ENCODE results near the gene SEC14L5.
"Not testable (repeated sequence)": the region's sequence is repeated elsewhere in the genome, so short reads cannot be mapped to it uniquely, and the experiment has no call there.

The SEC14L5 gene

DNA sequence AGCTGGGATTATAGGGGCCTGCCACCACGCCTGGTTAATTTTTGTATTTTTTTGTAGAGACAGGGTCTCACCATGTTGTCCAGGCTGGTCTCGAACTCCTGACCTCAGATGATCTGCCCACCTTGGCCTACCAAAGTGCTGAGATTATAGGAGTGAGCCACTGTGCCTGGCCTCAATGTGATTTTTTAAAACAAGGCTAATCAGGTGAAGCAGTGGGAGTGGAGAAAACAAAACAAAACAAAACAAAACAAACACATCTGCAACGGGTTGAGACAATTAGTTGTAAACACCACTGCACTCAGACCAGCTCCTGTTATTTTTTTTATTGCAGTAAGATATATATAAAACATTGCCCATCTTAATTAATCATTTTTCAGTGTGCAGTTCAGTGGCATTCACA, 6.5 kb upstream of the SEC14L5 start:
- not testable (repeated sequence) for DNase-seq (ENCODE audit: low spot score)

DNA sequence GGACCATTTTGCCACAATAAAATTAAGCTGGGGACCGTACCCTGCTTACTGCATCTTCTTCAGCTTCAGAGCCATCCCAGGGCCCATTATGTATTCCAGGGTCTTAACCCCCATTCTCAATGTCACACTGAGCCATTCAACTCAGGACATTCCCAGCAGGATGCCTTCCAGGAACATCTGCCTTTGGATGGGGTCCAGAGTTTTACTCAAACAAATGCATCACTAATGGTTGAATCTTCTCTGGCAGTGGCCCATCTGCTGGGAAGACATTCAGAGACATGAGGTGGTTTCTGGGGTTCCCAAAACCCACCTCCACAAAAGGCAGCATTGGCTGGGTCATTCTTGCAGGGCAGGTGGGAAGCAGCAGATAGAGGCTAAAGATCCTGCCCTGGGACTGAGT, 3.4 kb upstream of the SEC14L5 start:
- no peak for DNase-seq (ENCODE audit: low spot score)

DNA sequence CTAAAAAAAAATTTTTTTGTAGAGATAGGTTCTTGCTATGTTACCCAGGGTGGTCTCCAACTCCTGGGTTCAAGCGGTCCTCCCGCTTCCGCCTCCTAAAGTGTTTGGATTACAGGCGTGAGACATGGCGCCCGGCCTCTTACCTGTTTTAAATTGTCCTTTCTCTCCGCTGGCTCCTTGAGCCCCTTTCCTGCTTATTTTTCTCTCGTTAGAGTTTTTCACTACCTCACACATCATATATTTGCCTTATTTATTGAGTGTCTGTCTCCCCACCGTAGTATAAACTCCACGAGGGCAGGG, 760 bp upstream of the SEC14L5 start:
- DNase-seq (ENCODE audit: low spot score): no peak

DNA sequence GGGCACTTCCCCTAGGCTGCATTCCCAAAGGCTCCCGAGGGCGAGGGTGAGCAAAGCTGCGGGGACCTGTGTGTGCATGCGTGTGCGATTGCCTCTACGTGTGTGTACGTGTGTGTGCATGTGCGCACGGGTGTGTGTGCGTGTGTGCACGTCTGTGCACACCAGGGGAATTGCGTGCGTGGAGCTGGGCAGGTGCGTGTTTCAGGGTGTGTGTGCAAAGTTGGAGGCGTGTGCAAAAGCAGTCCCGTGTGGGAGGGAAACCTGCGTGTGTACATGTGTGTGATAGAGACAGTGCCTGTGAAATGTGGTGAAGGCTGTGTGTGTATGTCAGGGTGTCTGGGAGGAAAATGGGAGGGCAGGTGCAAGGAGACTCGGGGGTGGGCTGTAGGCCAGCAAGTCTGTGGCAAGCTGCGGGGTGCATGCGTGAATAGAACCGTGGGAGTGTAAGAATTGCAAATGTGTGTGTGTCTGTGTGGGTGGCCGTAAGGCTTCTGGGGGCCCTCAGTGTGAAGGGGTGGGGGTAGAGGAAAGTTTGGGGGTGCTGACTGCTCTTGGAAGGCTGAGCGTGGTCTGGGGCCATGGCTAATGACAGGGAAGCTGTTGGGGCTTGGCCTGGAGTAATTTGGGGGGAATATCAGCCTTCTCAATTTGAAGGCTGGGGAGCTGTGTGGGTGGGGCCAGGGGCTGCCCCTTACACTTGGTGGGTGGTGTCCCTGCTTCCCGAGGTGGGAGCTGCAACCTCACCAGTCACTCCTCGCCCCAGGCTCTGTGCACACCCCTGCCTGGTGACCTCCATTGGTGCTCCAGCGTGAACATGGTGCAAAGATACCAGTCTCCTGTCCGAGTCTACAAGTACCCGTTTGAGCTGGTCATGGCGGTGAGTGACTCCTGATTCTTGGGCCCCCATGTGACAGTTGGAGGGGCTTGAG, 644 bp downstream of the SEC14L5 start:
- DNase-seq (ENCODE audit: low spot score): no peak

DNA sequence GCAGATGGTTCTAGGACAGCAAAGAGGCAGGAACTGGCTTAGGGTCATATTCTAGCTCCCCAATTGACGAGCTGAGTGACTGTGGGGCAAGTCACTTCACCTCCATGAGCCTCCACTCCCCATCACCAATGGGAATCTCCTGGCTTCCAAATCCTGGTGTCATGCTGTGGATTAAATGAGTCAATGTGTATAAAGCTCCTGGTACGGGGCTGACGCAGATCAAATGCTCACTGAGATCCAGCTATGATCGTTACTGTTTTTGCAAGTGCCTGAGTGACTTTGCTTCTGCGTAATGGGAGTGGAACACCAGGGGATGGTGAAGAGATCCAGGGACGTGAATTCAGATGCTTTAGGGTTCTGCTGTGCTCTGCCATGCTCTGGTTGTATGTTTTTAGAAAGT, 2.4 kb downstream of the SEC14L5 start:
- DNase-seq (ENCODE audit: low spot score): no peak

DNA sequence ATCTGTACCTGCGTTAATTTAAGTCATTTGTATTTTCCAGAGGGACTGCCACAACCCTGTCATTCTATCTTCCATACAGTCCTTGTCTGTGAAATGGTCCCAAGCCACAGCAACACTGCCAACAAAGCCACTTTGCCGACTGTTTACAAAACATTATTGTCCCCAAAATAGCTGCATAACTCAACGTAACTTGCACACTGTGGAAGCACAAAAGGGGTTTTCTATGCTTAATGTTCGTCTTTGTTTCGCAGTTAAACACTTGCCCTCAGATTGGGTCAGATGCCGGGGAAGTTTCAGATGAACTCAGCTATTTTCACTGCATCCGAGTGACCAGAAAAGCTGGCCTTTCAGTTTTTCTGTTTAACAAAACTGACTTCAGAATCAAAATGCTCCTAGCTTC, 4.6 kb downstream of the SEC14L5 start:
- no peak for DNase-seq (ENCODE audit: low spot score)

DNA sequence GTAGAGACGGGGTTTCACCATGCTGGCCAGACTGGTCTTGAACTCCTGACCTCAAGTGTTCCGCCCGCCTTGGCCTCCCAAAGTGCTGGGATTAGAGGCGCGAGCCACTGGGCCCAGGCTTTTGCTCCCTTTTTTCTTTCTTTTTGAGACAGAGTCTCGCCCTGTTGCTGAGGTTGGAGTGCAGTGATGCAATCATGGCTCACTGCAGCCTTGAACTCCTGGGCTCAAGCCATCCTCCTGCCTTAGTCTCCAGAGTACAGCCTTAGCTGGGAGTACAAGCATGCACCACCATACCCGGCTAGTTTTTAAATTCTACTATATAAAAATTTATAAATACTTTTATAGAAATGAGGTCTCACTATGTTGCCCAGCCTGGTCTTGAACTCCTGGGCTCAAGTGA, 5.4 kb downstream of the SEC14L5 start:
- DNase-seq (ENCODE audit: low spot score): not testable (repeated sequence)

DNA sequence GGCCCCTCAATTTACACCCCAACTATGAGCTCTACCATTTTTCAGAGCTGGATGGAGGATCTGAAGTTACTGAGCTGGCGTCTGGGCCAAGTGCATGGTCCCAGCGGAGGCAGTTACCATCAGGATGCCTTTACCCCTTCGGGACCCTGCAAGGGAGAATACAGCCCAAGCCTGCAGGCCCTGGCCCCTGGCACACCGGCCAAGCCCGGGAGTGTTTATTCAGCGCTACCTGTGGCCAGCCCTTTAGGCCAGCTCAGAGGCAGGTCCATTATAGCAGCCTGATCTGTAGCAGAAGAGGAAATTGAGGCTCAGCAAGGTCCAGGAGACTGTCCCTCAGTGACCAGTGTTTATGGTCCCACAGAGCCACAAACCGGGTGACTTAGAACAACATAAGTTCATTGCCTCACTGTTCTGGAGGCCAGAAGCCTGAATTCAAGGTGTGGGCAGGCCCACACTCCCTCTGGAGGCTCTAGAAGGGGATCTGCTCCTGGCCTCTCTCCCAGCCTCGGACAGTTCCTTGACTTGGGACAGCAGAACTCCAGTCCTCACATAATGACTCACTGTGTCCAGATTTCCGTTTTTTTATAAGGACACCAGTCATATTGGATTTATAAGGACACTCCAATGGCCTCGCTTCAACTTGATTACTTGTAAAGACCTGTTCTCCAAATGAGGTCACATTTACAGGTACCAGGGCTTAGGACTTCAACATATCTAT, 8.8 kb downstream of the SEC14L5 start:
- no peak for DNase-seq (ENCODE audit: low spot score)

DNA sequence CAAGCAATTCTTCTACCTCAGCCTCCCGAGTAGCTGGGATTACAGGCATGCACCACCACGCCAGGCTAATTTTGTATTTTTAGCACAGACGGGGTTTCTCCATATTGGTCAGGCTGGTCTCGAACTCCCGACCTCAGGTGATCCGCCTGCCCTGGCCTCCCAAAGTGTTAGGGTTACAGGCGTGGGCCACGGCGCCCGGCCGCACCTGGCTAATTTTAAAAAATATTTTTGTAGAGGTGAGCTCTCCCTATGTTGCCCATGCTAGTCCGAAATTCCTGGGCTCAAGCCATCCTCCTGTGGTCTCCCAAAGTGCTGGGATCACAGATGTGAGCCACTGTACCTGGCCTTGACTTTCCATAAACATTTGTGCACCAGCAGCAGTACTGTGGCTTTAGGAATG, 10.1 kb downstream of the SEC14L5 start:
- DNase-seq (ENCODE audit: low spot score): not testable (repeated sequence)

DNA sequence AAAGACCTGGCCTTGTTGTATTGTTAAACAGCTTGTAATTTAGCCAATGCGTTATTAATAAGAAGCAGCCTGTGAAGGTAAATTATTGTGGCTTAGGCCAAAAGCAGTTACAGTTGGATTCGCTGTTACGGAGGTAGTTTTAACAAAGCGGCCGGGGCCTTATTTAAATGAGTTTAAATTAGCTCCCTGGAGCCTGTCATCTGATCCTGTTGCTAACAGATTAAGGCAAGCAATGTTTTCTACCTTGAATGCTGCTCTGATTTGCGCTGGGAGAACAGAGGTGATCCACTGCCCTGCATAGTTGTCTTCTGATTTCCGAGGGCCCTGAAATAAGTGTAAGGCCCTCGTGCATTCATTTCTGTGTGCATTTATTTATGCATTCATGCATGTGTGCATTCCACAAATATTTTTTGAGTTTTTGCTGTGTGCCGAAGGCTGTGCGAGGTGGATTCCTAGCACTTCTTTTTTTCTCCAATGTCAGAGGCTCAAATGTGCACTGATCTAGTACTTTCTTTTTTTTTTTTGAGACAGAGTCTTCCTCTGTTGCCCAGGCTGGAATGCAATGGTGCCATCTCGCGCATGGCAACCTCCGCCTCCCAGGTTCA, 10.9 kb downstream of the SEC14L5 start:
- no peak for DNase-seq (ENCODE audit: low spot score)

DNA sequence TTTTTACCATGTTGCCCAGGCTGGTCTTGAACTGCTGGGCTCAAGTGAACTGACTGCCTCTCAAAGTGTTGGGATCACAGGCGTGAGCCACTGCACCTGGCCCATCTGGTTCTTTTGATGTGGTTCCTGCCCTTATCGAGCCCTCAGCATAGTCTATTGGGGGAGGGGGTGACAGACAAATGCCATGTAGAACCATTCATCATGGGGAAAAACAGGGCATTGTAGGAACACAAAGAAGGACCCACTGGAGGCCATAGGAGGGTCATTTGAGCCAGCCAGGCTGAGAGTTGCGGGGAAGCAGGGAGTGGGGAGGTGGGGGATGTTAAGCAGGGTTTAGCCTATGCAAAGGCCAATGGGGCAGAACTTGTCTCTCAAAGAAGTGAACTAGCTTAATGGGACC, 11.9 kb downstream of the SEC14L5 start:
- DNase-seq (ENCODE audit: low spot score): no peak

DNA sequence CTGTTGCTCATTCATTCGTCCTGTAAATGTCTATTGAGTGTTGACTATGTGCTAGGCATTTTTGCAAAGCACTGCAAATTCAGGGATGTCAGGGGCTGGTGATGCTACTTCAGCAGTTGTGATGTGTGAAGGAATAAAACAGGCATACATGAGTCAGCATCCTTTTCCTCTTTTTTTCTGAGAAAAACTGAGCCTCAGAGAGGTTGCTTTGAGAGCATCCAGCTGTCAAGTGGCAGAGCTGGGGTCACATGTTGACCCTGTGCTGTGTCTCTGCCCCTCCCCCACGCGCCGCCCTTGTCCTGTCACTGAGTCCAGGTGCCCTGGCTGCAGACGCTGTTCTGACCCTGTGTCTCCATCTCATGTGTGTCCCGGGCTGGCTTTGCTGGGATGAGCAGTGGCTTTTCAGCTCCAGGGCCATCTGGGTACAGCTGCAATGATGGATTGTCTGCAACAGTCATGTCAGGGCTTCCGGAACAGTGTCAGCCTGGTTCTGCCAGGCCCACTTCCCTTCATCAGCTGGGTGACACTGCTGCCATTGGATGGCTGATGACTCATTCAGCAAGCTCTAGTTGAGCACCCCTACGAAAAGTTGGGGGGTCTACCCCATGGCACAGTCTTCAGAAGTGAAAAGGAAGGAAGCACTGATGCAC, 14.9 kb downstream of the SEC14L5 start:
- no peak for DNase-seq (ENCODE audit: low spot score)

DNA sequence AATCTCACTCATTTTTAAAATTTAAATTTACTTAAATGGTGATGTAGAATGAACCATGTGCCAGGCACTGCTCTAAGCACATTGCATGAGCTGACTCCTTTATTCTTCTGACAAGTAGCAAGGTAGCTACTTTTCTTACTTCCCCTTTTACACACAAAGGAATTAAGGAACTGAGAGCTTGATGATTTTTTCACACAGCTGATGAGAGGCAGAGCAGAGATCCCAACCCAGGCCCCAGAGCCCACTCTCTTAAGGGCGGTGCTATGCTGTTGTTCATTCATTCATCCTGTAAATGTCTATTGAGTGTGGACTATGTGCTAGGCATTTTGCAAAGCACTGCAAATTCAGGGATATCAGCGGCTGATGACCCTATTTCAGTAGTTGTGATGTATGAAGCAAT, 17.9 kb downstream of the SEC14L5 start:
- no peak for DNase-seq (ENCODE audit: low spot score)

DNA sequence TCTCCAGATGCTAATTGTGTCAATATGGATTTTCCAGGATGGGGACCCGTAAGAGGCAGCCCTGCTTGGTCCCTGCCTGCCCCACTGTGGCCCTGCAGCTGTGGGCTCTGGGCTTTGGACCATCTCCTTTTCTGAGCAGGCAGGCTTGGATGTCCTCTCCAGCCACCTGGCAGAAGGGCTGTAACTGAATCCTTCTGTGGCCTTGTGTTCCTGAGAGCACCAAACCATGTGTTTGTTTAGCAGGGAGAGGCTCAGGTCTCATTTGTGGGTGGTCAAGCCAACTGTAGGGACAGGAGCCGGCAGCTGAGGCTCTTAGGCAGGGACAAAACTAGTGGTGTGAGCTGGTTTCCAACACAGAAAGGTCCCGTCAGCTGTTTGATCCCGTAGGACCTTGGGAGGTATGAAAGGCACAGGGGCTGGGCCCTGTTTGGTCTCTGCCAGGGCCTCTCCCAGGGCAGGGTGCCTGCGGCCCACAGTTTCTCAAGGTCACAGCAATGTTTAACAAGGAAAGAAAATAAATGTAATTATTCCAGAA, 18.5 kb downstream of the SEC14L5 start:
- DNase-seq (ENCODE audit: low spot score): no peak

DNA sequence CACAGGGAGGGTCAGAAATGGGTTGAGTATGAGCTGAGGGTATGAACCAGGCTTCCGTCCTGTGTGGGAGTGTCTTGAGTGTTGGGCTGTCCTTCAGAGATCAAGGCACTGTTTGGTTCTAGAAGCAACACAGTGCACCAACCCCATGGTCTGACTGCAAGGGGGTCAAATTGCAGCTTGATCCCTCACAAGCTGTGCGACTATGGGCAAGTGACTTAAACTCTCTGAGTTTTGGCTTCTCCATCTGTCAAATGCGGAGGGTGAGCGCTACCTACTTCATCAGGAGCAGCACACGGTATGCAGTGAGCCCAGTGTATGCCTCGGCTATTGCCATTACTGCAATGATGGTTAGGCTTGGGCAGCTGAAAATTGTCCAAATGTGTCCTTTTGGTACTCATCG, 21.0 kb downstream of the SEC14L5 start:
- DNase-seq (ENCODE audit: low spot score): no peak

DNA sequence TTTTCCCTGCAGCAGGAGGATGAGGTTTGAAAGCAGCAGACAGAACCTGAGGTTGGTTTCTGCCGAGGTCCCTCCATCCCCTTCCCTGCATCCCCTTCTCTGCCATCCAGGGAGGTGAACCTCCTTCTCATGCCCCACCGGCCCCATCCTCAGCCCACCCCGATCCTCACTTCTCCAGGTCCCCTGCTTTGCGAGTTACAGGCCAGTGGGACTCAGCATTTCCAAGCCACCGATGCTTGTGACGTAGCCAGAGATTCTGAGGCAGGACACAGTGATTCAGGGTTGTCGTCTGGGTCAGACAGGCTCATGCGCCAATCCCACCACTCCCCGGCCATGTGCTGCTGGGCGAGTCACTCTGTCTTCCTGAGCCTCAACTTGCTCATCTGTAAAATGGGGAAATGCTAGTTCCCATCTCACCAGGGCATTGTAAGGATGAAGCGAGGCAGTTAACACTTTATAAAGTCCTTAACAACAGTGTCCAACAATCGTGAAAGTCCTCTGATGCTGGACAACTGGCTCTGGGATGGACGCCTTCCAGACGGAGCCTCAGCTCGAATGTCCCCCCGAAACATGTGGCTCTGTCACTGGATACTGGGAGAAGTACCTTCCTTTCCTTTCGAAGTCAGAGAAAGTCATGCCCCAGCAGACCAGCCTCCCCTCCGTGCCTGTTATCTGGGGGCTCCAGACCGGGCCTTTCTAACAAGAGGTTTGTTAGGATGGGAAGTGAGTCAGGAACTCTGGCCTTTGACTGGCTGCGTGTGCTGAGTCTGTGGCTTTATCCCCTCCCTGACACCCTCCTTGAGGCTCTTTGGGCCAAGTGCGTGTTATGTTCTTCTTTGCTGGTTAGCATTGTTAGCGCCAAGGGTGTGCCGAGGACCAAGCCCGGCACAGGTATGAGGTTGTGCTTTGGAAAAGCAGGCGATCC, 21.9 kb downstream of the SEC14L5 start:
- DNase-seq (ENCODE audit: low spot score): no peak

DNA sequence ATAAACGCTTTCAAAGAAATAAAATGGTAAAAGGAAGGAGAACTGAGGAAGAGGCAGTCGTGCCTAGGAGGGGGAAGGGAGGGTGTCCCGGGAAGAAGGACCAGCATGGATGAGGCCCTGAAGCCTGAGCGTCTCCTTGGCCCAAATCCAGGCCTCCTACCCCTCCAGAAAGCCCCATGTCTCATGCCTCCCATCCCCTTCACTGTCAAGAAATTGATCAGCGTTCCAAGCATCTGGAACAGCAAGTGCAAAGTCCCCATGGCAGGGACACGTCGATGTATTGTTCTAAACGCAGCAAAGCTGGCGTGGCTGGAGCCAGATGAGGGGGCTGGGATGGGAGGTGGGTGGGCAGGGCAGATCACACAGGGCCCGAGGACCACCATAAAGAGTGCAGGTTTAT, 22.6 kb downstream of the SEC14L5 start:
- DNase-seq (ENCODE audit: low spot score): no peak

DNA sequence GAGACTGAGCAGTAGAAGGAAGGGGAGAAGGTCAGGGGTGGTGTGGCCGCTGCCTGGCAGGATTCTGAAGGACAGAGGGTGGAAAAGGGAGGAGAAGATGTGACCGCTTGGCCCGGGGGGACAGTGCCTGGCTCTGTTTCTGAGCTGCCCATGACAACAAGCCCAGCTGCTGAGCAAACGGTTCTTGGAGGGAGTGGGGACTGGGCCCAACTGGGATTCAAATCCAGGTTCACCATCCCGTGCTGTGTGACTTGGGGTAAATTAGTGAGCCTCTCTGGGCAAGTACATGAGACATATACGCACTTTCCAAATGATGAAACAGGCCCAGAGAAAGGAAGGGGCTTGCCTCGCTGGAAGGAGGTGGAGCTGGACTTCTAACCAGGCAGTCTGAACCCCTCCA, 23.3 kb downstream of the SEC14L5 start:
- DNase-seq (ENCODE audit: low spot score): no peak

DNA sequence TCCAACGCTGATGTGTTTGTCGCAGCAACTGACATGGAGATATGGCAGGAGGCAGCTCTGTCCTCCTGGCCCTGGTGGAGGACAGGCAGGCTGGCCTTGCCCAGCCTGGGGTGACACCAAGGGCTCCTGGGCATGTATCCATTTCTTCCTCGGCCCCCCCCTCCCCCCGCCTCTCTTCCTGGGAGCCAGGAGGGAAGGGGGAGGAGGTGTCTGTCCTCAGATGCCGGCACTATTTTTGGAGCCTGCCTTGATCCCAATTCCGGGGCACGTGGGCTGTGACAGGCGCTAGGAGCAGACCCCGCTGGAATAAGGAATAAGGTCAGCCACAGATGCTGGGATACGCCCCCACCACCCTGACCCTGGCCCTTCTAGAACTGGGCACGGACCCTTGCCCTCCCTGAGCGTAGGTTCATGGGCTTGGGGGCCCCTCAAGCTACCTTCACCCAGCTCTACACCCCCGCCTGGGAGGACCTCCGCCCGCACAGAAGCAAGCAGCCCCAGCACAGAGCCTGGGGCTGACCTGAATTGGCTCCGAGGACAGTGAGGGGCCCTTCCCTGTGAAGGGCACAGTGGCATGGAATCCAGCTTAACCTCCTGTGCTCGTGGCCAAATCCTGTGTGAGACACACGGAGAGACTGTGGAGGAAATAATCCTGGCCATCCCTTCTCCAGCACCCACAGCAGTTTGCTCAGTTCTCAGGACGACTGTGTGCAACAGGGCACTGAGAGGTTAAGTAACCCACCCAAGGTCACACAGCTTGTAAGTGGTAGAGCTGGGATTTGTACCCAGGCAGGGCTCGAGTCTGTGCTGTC, 24.1 kb downstream of the SEC14L5 start:
- no peak for DNase-seq (ENCODE audit: low spot score)

DNA sequence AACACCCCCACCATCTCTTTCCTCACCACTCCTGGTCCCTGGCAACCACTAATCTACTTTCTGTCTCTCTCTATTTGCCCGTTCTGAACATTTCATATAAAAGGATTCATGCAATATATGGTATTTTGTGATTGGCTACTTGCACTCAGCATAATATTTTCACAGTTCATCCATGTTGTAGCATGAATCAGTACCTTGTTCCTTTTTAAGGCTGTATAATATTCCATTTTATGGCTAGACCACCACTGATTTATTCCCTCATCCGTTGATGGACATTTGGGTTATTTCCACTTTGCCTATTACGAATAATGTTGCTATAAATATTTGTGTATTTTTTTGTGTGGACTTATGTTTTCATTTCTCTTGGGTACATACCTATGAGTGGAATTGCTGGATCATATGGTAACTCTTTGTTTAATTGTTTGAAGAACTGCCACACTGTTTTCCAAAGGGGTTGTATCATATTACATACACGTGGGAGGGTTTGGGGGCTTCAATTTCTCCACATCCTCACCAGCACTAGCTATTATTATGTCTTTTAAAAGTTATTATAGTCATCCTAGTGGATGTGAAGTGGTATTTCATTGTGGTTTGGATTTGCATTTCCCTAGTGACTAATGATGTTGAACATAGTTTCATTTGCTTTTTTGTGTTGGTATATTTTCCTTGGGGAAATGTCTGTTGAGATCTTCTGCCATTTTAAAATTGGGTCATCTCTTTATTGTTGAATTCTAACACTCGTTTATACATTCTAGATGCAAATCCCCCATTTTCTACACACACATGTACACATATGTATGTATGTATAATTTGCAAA, 26.3 kb downstream of the SEC14L5 start:
- DNase-seq (ENCODE audit: low spot score): no peak
